GM13977 (cell line): ENCODE results near the gene RARA.
A peak's percentile ranks its signal among the peaks of the same experiment; 100 is the strongest.

Experiments
- DNase-seq: peaks from one replicate; pipeline ENCODE4 v3.0.0; 2012; ENCODE audit warnings: low spot score
- CTCF ChIP-seq: IDR thresholded peaks from 2 replicates; pipeline ENCODE4 v1.5.1; 2012; ENCODE audit warnings: mild to moderate bottlenecking, control low read depth; ENCODE audit not compliant: insufficient read depth; ENCODE audit errors: extremely low read depth, missing control alignments
- in situ Hi-C: fragments of 300-500 bp; cut with MboI; formaldehyde crosslinking; loops from one replicate; pipeline ENCODE4 v1.12.0; 2022; ENCODE audit warnings: low sequenced_read_pairs, low pct_unique_long_range_greater_than_20kb, mixed read lengths, inconsistent platforms; ENCODE audit not compliant: unreplicated experiment

RARA gene

GRCh38 chr17:40268141-40268712, 40.8 kb upstream of the RARA start:
- in situ Hi-C loops = no loop called here
- TF ChIP-seq CTCF = no peak
- no peak for DNase-seq

GRCh38 chr17:40278414-40278813, 30.6 kb upstream of the RARA start:
- in situ Hi-C loops = no loop called here
- no peak for DNase-seq
- TF ChIP-seq CTCF = no peak

GRCh38 chr17:40279402-40279801, 29.6 kb upstream of the RARA start:
- TF ChIP-seq CTCF = no peak
- DNase-seq = no peak
- in situ Hi-C loops = no loop called here

DNA sequence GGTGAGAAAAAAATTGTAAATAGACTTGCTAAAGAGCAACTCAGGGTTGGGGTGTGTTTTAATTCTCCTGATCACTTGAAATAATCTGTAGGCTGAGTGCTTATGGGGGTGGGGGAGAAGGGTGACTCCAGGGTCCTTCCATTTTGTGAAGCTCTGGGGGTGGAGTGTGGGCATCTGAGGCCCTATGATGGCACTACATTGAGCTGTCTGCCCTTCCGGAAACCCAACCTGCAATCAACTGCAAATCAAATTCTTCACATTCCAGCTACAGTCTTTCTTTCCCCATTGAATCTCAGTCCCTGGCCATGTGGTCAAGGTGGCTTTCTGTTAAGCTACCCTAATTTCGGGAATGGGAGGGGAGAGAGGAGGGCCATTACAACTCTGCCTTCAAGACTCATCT, 27.3 kb upstream of the RARA start:
- in situ Hi-C loops = loop anchor here (10.0 kb wide), 1 partner anchor 77 kb away; no protein-coding TSS in a partner anchor
- no peak for DNase-seq

DNA sequence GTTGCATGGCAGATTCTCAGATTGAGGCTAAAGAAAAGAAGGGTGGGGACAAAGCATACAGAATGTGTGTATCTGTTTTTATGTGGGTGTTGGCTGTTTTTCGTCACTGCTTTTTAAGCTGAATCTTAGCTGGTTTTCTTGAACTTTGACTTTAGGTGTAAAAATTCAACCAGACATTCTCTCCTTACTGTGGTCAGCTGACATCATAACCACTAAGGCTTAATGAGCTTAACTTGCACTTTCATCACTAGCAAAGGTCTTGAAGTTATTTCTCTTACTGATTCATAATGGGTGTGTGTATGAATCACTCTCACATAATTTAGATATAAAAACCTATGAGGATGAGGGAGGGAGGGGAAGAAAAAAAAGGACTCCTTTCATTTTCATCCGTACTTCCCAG, 25.3 kb upstream of the RARA start:
- TF ChIP-seq CTCF = no peak
- in situ Hi-C loops = loop anchor here (10.0 kb wide), 1 partner anchor 79 kb away; no protein-coding TSS in a partner anchor
- DNase-seq = peak; percentile 39

More for the DNA sequence above, 27.3 kb upstream of the RARA start:
- TF ChIP-seq CTCF = no peak

DNA sequence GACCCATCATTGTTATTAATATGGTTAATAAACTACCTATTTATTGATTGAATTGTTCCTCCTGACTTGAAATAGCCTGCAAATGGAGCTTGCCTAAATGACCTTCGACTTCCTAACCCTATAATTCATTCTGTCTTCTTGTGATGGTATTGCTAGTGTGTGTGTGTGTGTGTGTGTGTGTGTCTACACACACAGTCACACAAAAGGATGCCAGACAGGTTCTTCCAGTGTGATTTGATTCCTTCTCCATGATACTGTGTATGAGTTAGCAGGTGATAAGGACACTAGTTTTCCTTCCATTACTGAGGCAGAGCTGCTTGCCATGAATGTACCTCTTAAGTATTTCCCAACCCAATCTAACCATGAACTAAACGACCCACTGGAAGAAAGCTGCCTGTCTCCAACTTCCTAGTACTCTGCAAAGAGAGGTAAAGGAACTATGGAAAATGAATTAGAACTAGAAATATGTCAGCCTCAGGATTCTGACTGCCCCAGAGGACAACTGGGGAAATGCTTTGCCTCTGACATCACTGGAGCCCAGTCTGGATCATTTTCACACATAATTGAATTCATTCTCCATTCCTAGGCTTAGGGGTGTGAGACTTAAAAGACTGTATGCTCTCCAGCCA, 24.8 kb upstream of the RARA start:
- no peak for TF ChIP-seq CTCF
- no peak for DNase-seq
- in situ Hi-C loops = loop anchor here (10.0 kb wide), 1 partner anchor 79 kb away; no protein-coding TSS in a partner anchor

GRCh38 chr17:40286473-40286872, 22.5 kb upstream of the RARA start:
- in situ Hi-C loops = loop anchor here (10.0 kb wide), 1 partner anchor 82 kb away; no protein-coding TSS in a partner anchor
- DNase-seq = no peak
- no peak for TF ChIP-seq CTCF
